ENCODE results near the gene UFM1. TPM values are rescaled to one million over a fixed set of nuclear protein-coding genes. Genes with fewer than 3 reads are reported as not detected.

The UFM1 gene
- total and polyA plus RNA-seq, 8 donors: 12.7 to 147 (median 38.8) TPM

- Histone ChIP-seq H3K36me3 (no peaks in the 10 kb centered on the region), H3K4me3 (no peak overlapping the region), H3K27ac (no peak overlapping the region), H3K27me3 (no peaks in the 10 kb centered on the region), H3K9me3 (peaks cover 0 to 3% (median 0%) of the 10 kb centered on the region in 4 donors), H3K4me1 (no peaks in the 10 kb centered on the region)
- TF ChIP-seq EP300 (IDR thresholded peaks at IDR 0.05): no peak
- TF ChIP-seq CTCF (IDR thresholded peaks at IDR 0.05): no peak
- no peak for TF ChIP-seq POLR2AphosphoS5 (IDR thresholded peaks at IDR 0.05)
- no peak for TF ChIP-seq POLR2A (IDR thresholded peaks at IDR 0.05)
- intact Hi-C loops (cut with DNase I; ENCODE audit: low total_unique reads): no loop called here
- no peak for DNase-seq
- WGBS, 5 donors: 17 to 39% (median 29%) methylated on average over 1 of the region's 1 CpG
Observed at GRCh38 chr13:38405216-38405615, 55.6 kb downstream of the UFM1 start.

GRCh38 chr13:38409771-38410170 is 60.1 kb downstream of the UFM1 start:
- H3K4me3 ChIP-seq: no peak overlapping the region
- no peaks in the 10 kb centered on the region for H3K36me3 ChIP-seq
- no peaks in the 10 kb centered on the region for H3K27me3 ChIP-seq
- H3K27ac ChIP-seq: no peak overlapping the region
- 75 to 89% (median 82%) methylated on average over 2 of the region's 2 CpGs for WGBS, 5 donors
- DNase-seq: no peak
- H3K4me1 ChIP-seq: no peaks in the 10 kb centered on the region
- no peaks in the 10 kb centered on the region for H3K9me3 ChIP-seq
- TF ChIP-seq POLR2A (IDR thresholded peaks at IDR 0.05): no peak
- no peak for TF ChIP-seq CTCF (IDR thresholded peaks at IDR 0.05)
- TF ChIP-seq POLR2AphosphoS5 (IDR thresholded peaks at IDR 0.05): no peak
- no peak for TF ChIP-seq EP300 (IDR thresholded peaks at IDR 0.05)
- intact Hi-C loops (cut with DNase I; ENCODE audit: low total_unique reads): no loop called here

- TF ChIP-seq POLR2AphosphoS5 (IDR thresholded peaks at IDR 0.05): no peak
- TF ChIP-seq EP300 (IDR thresholded peaks at IDR 0.05): no peak
- no peak for TF ChIP-seq CTCF (IDR thresholded peaks at IDR 0.05)
- no peak for TF ChIP-seq POLR2A (IDR thresholded peaks at IDR 0.05)
- Histone ChIP-seq H3K36me3 (no peaks in the 10 kb centered on the region), H3K27ac (no peak overlapping the region), H3K9me3 (no peaks in the 10 kb centered on the region), H3K4me1 (no peaks in the 10 kb centered on the region), H3K27me3 (no peaks in the 10 kb centered on the region), H3K4me3 (no peak overlapping the region)
- no peak for DNase-seq
- 38 to 63% (median 44%) methylated on average over 1 of the region's 1 CpG for WGBS, 5 donors
- intact Hi-C loops (cut with DNase I; ENCODE audit: low total_unique reads): no loop called here
Observed at GRCh38 chr13:38412266-38412665, 62.6 kb downstream of the UFM1 start.
